Measurements from ENCODE around the gene PDIA6.

The PDIA6 gene

GRCh38 chr2:10771786-10772185 lies 40.8 kb downstream of the PDIA6 start:
- Histone ChIP-seq H3K4me3 (IDR thresholded peaks at IDR 0.05; ENCODE audit: insufficient read depth, low read depth, low read length) (no peak overlapping the region), H2AFZ (ENCODE audit: low read depth) (no peak overlapping the region), H3K79me2 (ENCODE audit: insufficient read depth, low read depth) (no peaks in the 10 kb centered on the region), H4K20me1 (ENCODE audit: insufficient read depth) (no peaks in the 10 kb centered on the region), H3K36me3 (ENCODE audit: insufficient read depth) (no peaks in the 10 kb centered on the region), H3K27me3 (ENCODE audit: insufficient read depth, low read depth) (no peaks in the 10 kb centered on the region), H3K4me2 (no peak overlapping the region), H3K27ac (no peak overlapping the region), H3K9ac (no peak overlapping the region), H3K4me1 (ENCODE audit: low read depth, poor library complexity, severe bottlenecking) (no peaks in the 10 kb centered on the region)
- TF ChIP-seq, protein P1, sequence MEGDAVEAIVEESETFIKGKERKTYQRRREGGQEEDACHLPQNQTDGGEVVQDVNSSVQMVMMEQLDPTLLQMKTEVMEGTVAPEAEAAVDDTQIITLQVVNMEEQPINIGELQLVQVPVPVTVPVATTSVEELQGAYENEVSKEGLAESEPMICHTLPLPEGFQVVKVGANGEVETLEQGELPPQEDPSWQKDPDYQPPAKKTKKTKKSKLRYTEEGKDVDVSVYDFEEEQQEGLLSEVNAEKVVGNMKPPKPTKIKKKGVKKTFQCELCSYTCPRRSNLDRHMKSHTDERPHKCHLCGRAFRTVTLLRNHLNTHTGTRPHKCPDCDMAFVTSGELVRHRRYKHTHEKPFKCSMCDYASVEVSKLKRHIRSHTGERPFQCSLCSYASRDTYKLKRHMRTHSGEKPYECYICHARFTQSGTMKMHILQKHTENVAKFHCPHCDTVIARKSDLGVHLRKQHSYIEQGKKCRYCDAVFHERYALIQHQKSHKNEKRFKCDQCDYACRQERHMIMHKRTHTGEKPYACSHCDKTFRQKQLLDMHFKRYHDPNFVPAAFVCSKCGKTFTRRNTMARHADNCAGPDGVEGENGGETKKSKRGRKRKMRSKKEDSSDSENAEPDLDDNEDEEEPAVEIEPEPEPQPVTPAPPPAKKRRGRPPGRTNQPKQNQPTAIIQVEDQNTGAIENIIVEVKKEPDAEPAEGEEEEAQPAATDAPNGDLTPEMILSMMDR (conservative IDR thresholded peaks at IDR 0.05; ENCODE audit: low read depth, low read length) = no peak

GRCh38 chr2:10770956-10771750 lies 41.4 kb downstream of the PDIA6 start:
- no peaks in the 10 kb centered on the region for H3K36me3 ChIP-seq (ENCODE audit: insufficient read depth)
- H3K4me1 ChIP-seq (ENCODE audit: low read depth, poor library complexity, severe bottlenecking) = no peaks in the 10 kb centered on the region
- no peak overlapping the region for H3K27ac ChIP-seq
- no peak overlapping the region for H3K4me2 ChIP-seq
- no peaks in the 10 kb centered on the region for H3K27me3 ChIP-seq (ENCODE audit: insufficient read depth, low read depth)
- no peak overlapping the region for H2AFZ ChIP-seq (ENCODE audit: low read depth)
- no peaks in the 10 kb centered on the region for H3K79me2 ChIP-seq (ENCODE audit: insufficient read depth, low read depth)
- no peak overlapping the region for H3K4me3 ChIP-seq (IDR thresholded peaks at IDR 0.05; ENCODE audit: insufficient read depth, low read depth, low read length)
- H3K9ac ChIP-seq = no peak overlapping the region
- H4K20me1 ChIP-seq (ENCODE audit: insufficient read depth) = no peaks in the 10 kb centered on the region
- TF ChIP-seq, protein P1 (conservative IDR thresholded peaks at IDR 0.05; ENCODE audit: low read depth, low read length) = no peak

GRCh38 chr2:10768063-10768507 lies 44.5 kb downstream of the PDIA6 start:
- no peaks in the 10 kb centered on the region for H3K79me2 ChIP-seq (ENCODE audit: insufficient read depth, low read depth)
- no peak overlapping the region for H2AFZ ChIP-seq (ENCODE audit: low read depth)
- H4K20me1 ChIP-seq (ENCODE audit: insufficient read depth) = no peaks in the 10 kb centered on the region
- no peaks in the 10 kb centered on the region for H3K36me3 ChIP-seq (ENCODE audit: insufficient read depth)
- H3K27me3 ChIP-seq (ENCODE audit: insufficient read depth, low read depth) = no peaks in the 10 kb centered on the region
- H3K4me3 ChIP-seq (IDR thresholded peaks at IDR 0.05; ENCODE audit: insufficient read depth, low read depth, low read length) = no peak overlapping the region
- H3K9ac ChIP-seq = no peak overlapping the region
- TF ChIP-seq, protein P1 (conservative IDR thresholded peaks at IDR 0.05; ENCODE audit: low read depth, low read length) = no peak
- no peak overlapping the region for H3K27ac ChIP-seq
- H3K4me2 ChIP-seq = no peak overlapping the region
- no peaks in the 10 kb centered on the region for H3K4me1 ChIP-seq (ENCODE audit: low read depth, poor library complexity, severe bottlenecking)

DNA sequence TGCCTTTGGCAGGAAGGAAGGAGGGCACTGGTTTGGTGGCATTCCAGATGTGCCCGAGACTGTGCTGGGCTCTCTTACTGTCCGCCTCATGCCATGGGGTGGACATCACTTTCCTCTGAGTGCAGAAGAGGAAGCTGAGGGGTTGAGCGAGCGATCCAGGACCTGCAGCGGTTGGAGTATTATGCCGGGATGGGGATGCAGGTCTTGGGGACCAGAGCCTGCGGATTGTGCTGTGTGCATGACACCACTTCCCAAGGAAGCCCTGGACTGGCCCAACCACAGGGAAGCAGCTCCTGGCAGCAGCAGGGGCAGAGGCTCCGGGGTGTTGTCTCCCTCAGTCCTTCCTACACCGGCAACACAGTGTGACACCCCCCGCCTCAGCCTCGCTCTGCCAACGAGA lies 46.7 kb downstream of the PDIA6 start:
- Histone ChIP-seq H4K20me1 (ENCODE audit: insufficient read depth) (no peaks in the 10 kb centered on the region), H3K4me3 (IDR thresholded peaks at IDR 0.05; ENCODE audit: insufficient read depth, low read depth, low read length) (no peak overlapping the region), H3K79me2 (ENCODE audit: insufficient read depth, low read depth) (no peaks in the 10 kb centered on the region), H3K27ac (no peak overlapping the region), H3K36me3 (ENCODE audit: insufficient read depth) (no peaks in the 10 kb centered on the region), H3K9ac (no peak overlapping the region), H2AFZ (ENCODE audit: low read depth) (no peak overlapping the region), H3K4me2 (no peak overlapping the region), H3K4me1 (ENCODE audit: low read depth, poor library complexity, severe bottlenecking) (no peaks in the 10 kb centered on the region), H3K27me3 (ENCODE audit: insufficient read depth, low read depth) (no peaks in the 10 kb centered on the region)
- TF ChIP-seq, protein P1 (conservative IDR thresholded peaks at IDR 0.05; ENCODE audit: low read depth, low read length) = no peak
